Activated CD8-positive, alpha-beta memory T cell treated with anti-CD3 and anti-CD28 coated beads, Interleukin-2, amount 50 U/mL, for 1 hour (primary cell): ENCODE results near the gene FIS1.
"Not testable (repeated sequence)": the region's sequence is repeated elsewhere in the genome, so short reads cannot be mapped to it uniquely, and the experiment has no call there.

Experiments used
- DNase-seq: peaks from one replicate; pipeline ENCODE4 v3.0.0-alpha.2; 2020; ENCODE audit errors: extremely low read depth

The FIS1 gene

GRCh38 chr7:101203740-101204738 is 40.8 kb downstream of the FIS1 start:
- not testable (repeated sequence) for DNase-seq

- no peak for DNase-seq
Observed at GRCh38 chr7:101202603-101202918, 42.3 kb downstream of the FIS1 start.

GRCh38 chr7:101201695-101202602 is 42.9 kb downstream of the FIS1 start:
- no peak for DNase-seq

GRCh38 chr7:101200862-101201599 is 43.9 kb downstream of the FIS1 start, which contains the start of gene MOGAT3:
TSS of gene MOGAT3 (minus strand) at chr7:101201036. CDS start at chr7:101200854, 182 bp downstream.
- no peak for DNase-seq

GRCh38 chr7:101200504-101200861 is 44.4 kb downstream of the FIS1 start:
- DNase-seq, result no peak

- not testable (repeated sequence) for DNase-seq
Observed at GRCh38 chr7:101199522-101199921, 45.4 kb downstream of the FIS1 start.

GRCh38 chr7:101198476-101198875 is 46.4 kb downstream of the FIS1 start:
- DNase-seq, result no peak

GRCh38 chr7:101197991-101198390 is 46.9 kb downstream of the FIS1 start:
- DNase-seq, result no peak

- DNase-seq, result no peak
Observed at GRCh38 chr7:101195884-101196283, 49.0 kb downstream of the FIS1 start.
